ENCODE measurements around the gene SLC40A1.
"Not testable (repeated sequence)": the region's sequence is repeated elsewhere in the genome, so short reads cannot be mapped to it uniquely, and the experiment has no call there.

SLC40A1 gene

GRCh38 chr2:189580658-189581353, at the start of gene SLC40A1:
Gene SLC40A1 (minus strand): TSS chr2:189580786. CDS start chr2:189580460, 326 bp downstream.
- DNase-seq = no peak

- no peak for DNase-seq
These were observed 49.2 kb upstream of the SLC40A1 start for GRCh38 chr2:189629531-189630453.

DNA sequence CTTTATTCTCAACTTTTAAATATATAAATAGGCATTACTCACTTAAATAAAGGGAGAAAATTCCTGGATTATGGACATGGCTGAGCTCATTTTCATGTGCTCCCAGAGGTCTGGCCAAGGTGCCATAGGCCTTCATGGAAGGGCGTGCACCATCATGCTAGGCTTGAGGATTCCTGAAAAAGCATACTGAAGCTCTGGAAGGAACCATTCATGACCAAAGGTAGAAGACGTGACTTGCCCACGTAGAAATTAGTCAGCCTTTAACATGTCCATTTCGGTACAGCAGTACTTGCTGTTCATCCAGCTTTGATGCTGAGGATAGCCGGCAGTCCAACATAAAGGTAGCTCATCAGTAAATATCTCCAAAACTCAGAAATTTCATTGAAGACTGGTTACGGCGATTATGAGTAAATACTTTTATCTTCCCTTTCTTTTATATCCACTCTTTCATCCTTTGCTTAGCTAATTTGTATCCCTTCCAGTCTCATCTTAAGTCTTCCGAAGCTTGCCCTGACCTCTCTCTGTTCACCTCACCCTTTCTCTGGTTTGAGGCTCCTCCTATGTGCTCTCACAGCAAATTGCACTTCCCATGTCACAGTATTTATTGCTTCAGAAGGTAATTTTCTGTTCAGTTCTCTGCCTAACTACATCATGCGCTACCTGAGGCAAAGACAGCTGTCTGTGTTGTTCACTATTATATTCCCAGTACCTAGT, 48.4 kb upstream of the SLC40A1 start:
- no peak for DNase-seq

- no peak for DNase-seq
These were observed 47.2 kb upstream of the SLC40A1 start for GRCh38 chr2:189627789-189628188.

GRCh38 chr2:189625636-189626035, 45.0 kb upstream of the SLC40A1 start:
- no peak for DNase-seq

GRCh38 chr2:189624648-189625355, 44.2 kb upstream of the SLC40A1 start:
- no peak for DNase-seq

DNA sequence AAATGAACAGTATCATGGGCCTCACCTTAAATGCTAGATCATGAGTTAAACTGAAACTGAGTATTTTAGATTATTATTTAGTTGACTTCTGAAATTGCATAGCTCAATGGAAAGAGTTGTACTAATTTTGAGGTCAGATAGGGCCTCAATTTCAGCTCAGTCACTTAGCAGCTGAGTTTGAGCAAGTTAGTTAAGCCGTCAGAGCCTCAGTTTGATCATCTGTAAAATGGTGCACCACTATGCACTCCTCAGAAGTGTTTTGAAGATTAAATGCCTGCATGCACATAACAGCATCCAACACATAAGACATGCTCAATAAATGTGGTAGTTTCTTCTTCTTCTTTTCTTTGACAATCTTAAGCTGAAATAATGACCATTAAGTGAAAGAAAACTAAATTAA, 42.5 kb upstream of the SLC40A1 start:
- no peak for DNase-seq

- no peak for DNase-seq
These were observed 41.2 kb upstream of the SLC40A1 start for GRCh38 chr2:189621781-189622180.

DNA sequence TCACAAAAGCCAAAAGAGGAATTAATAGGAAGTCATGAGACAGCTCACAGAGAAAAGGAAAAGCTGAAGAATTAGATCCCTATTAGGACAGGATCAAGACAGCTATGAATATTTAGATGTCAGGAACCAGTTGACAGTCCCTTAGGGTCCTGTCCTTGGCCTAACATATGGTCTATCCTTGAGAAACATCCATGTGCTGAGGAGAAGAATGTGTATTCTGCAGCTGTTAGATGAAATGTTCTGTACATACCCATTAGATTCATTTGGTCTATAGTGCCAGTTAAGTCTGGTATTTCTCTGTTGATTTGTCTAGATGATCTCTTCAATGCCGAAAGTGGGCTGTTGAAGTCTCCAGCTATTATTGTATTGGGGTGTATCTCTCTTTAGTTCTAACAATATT, 37.6 kb upstream of the SLC40A1 start:
- DNase-seq = no peak

- no peak for DNase-seq
These were observed 34.0 kb upstream of the SLC40A1 start for GRCh38 chr2:189614585-189614984.

DNA sequence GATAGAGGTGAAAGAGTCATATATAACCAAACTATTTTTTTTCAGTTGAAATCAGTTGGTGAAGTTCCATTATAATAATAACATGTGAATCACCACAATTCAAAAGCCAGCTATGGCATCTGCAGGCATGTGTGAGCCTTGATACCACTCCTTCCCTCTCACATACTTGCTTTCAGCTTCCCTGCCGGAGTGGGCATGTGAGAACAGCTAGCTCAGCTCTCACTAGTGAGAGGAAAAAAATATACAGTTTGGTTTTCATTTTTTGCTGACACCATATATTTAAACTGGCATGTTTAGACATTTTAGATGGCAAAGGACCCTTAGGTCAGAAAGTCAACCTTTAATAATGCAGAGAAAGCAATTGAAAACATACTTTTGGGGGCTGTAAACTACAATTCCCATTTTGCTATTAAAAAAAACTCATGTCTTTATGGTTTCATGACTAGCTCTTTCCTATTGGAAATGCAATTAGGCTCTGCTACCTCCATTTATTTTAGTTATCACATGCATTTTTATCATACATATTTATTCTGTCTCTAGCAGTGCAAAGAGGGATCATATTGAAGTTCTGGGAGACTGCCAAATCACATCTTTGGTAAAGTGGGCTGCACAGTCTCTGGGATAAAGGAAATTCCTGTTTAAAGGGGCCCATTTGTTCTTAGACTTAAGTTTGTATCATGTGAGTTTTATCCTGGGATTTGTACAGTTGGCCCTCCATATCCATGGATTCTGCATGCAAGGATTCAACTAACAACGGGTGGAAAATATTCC, 33.2 kb upstream of the SLC40A1 start:
- peak; percentile 75 for DNase-seq

DNA sequence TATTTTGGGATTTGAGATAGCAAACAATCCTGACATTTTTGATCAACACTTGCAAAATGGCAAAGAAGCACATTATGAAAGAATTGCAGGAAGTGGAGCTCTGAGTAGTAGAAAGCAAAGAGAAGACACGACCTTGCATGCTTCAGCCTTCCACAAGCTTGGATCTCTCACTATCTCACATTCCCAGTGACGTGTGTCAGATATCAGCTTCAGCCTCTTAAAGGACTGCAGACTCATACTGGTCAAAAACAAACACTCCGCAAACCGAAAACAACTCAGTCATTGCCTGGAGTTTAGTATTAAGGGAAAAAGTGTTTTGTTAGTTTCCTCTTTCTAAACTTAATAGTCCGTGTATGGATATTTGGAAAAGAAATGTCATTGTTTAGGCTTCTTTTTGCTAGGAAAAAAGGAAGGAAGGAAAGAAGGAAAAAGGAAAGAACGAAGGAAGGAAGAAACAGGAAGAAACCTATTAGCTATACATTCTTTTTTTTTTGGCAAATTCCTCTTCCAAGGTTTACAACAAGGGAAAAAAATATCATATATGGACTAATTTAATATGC, 32.6 kb upstream of the SLC40A1 start:
- DNase-seq = peak; percentile 96

DNA sequence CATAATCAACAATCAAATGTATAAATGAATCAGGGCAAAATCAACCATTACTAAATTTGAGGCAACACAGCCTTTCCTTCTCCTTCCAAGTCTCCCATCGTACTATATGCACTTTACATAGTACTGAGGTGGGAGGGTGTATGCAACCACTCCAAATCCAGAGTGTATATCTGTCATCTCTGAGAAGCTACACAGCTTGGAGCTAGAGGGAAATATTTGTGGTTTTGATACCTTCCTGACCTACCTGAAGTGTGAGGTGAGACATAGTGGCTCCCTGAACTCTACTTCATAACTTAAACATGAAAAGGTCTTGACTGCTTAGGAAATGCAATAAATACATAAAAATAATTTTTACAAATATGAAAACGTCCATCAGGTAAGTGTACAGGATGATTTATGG, 30.1 kb upstream of the SLC40A1 start:
- peak; percentile 18 for DNase-seq

DNA sequence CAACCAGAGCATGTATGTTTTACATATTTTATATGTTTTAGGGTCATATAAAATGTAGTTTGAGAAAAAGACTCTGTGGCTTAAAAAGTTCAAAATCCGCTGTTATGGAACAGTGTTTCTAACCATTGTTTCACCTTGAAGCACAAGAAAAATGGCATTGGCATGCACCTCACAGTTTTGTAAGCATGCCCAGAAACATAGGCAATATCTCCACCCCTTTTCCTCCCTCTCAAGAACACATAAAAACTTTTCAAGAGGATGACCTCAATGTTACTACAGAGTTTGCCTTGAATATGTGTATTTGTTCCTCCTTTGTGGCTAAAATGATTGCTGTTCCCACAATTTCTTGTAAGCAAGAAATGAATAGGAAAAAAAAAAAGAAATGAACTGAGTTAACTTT, 29.3 kb upstream of the SLC40A1 start:
- no peak for DNase-seq

GRCh38 chr2:189609423-189609816, 28.8 kb upstream of the SLC40A1 start:
- DNase-seq = peak; percentile 34

DNA sequence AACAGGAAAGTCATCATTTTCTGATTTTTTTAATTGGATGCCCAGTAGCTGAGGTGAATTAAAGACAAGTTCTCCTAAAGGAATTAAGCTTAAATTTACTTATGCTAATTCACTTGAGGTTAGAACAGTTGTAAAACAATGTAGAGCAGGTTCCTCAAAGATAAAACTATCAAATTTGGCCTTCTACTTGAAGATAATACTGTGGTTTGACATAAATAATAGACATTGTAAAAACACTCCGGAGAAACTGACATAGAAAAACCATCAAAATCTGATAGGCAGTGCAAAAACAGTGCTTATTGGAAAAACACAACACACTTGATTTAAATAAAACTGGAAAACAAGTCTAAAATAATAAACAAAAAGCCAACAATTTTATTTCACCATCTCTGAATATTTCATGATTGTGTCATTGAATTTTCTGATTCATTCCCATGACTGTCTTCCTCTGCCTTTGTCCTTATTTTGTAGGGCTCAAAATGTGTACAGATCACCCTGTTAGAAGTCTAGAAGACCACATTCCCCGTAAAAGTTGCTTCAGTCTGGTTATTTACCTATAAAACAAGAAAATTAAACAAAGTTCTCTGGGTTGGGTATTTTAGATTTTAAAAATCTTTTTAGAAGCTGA, 28.3 kb upstream of the SLC40A1 start:
- no peak for DNase-seq

DNA sequence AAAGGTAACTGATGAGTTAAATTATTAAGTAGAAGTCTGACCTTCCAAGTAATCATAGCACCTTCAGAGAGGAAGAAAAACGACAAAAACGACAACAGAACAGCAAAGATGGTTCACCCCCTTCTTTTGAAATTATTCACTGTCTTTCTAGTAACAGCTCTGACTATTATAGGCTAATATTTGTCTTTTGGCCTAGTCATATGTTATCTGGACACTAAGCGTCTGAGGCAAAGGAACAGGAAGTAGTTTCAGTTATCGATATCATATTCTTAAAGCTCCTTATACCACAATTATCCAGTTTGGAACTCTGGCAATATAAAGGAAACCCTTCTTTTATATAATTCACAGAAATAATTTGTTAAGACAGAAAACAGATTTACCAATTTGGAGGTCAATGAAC, 27.6 kb upstream of the SLC40A1 start:
- no peak for DNase-seq

- DNase-seq = no peak
These were observed 21.6 kb upstream of the SLC40A1 start for GRCh38 chr2:189602233-189602632.

GRCh38 chr2:189601652-189602051, 21.1 kb upstream of the SLC40A1 start:
- not testable (repeated sequence) for DNase-seq

GRCh38 chr2:189601043-189601442, 20.5 kb upstream of the SLC40A1 start:
- no peak for DNase-seq

GRCh38 chr2:189599245-189599644, 18.7 kb upstream of the SLC40A1 start:
- no peak for DNase-seq
